NCI-H510A treated with DMSO at 0.1 percent for 48 hours (cell line): Measurements from ENCODE around the gene AIG1.
"Not testable (repeated sequence)": the region's sequence is repeated elsewhere in the genome, so short reads cannot be mapped to it uniquely, and the experiment has no call there.

Source experiments
- DNase-seq: peaks from one replicate; lab custom pipeline; 2025; lab: John Stamatoyannopoulos, UW

AIG1 gene

GRCh38 chr6:143166247-143166695, 105.6 kb downstream of the AIG1 start:
- DNase-seq = no peak

GRCh38 chr6:143167224-143167623, 106.5 kb downstream of the AIG1 start:
- no peak for DNase-seq

GRCh38 chr6:143168396-143168816, 107.7 kb downstream of the AIG1 start:
- DNase-seq = not testable (repeated sequence)

GRCh38 chr6:143169440-143169839, 108.8 kb downstream of the AIG1 start:
- no peak for DNase-seq

GRCh38 chr6:143174516-143174915, 113.8 kb downstream of the AIG1 start:
- DNase-seq = no peak

GRCh38 chr6:143174951-143175350, 114.3 kb downstream of the AIG1 start:
- no peak for DNase-seq

- DNase-seq = no peak
Observed at GRCh38 chr6:143176090-143177021, 115.7 kb downstream of the AIG1 start.

GRCh38 chr6:143177706-143178105, 117.0 kb downstream of the AIG1 start:
- no peak for DNase-seq

- DNase-seq = no peak
Observed at GRCh38 chr6:143179096-143179495, 118.4 kb downstream of the AIG1 start.

GRCh38 chr6:143179901-143180612, 119.4 kb downstream of the AIG1 start:
- no peak for DNase-seq

- DNase-seq = no peak
Observed at GRCh38 chr6:143180826-143181225, 120.1 kb downstream of the AIG1 start.

- no peak for DNase-seq
Observed at GRCh38 chr6:143183666-143184065, 123.0 kb downstream of the AIG1 start.

GRCh38 chr6:143185288-143185687, 124.6 kb downstream of the AIG1 start:
- DNase-seq = no peak

GRCh38 chr6:143187238-143187923, 126.7 kb downstream of the AIG1 start:
- no peak for DNase-seq

- DNase-seq = no peak
Observed at GRCh38 chr6:143188292-143188691, 127.6 kb downstream of the AIG1 start.

GRCh38 chr6:143191361-143191760, 130.7 kb downstream of the AIG1 start:
- DNase-seq = no peak

- DNase-seq = no peak
Observed at GRCh38 chr6:143192766-143193165, 132.1 kb downstream of the AIG1 start.

GRCh38 chr6:143193571-143194094, 132.9 kb downstream of the AIG1 start:
- no peak for DNase-seq

GRCh38 chr6:143194095-143194589, 133.5 kb downstream of the AIG1 start:
- no peak for DNase-seq

- no peak for DNase-seq
Observed at GRCh38 chr6:143195349-143195845, 134.7 kb downstream of the AIG1 start.

GRCh38 chr6:143196525-143197225, 136.0 kb downstream of the AIG1 start:
- no peak for DNase-seq
